CD4-positive, alpha-beta T cell treated with Interleukin-10 for 1 hour (primary cell): ENCODE measurements around the gene SEPSECS.
"Not testable (repeated sequence)": the region's sequence is repeated elsewhere in the genome, so short reads cannot be mapped to it uniquely, and the experiment has no call there.

Experiments used
- DNase-seq: peaks from one replicate; pipeline ENCODE4 v3.0.0-alpha.2; 2020

Gene SEPSECS

DNA sequence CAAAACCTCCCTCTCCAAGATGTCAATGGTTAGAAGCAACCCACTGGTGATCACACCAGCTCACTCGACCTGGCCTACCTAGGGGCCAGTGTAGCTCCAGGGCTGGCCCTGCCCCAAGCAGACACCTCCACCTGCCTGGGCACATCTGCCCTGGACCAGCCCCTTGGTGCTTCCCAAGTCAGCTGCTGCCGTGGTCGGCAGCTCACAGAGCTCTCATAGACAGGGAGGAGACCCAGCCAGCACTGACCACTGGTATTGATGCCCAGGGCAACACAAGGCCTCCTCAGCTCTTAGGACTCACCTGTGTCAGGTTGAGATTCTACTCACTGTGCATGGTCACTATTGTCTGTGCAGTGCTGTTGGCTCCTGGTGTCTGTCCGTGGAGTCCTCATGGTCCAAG is 51.7 kb downstream of the SEPSECS start:
- DNase-seq = no peak

DNA sequence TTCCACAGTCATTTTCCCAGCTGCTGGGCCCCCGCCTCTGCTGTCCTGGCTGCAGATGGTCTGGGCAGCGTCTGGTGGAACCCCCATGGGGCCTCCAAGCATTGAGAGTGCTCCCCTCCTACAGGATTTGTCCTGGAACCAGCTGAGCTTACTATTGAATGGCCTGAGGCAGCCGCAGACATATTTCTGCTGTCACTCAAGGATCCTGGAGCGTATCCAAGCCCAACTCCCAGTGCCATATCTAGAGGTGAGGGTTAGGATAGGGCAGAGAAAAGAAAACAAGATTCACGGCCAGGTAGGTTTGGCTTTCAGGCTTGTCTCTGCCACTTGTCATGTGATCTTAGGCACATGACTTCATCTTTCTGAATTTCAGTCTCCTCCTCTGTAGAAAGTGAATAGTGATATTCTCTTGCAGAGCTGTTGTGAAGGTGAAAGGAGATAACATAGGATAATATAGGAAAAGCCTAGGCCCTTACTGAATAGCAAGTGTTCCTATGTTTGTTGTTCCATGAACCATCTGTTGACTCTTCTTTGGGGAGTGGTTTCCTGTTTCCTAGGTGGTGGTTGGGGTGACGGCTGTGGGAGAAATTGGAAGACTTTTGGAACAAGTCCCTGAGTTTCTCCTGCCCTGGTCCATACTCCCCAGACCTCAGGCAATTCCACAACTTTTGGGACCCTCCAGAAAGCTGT is 52.3 kb downstream of the SEPSECS start:
- no peak for DNase-seq

GRCh38 chr4:25106363-25107151 is 53.7 kb downstream of the SEPSECS start:
- no peak for DNase-seq

DNA sequence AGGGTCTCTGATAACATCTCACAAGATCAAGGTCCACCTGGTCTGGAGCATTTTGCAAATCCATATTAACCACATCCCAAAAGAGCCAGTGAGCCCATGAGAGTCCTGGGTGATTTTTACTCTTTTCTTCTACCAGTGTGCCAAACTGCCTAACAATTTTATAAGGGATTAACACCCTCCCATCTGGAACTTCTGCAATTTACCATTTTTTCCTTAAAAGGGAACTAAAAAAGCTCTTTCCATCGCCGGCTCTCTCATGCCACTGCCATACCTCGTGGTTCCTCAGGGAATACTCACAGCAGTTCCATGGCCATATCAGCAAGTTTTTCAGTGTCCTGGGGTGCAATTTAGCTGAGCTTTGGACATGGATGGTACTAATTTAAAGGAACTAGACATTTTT is 55.7 kb downstream of the SEPSECS start:
- DNase-seq = no peak

GRCh38 chr4:25103418-25103817 is 56.8 kb downstream of the SEPSECS start:
- DNase-seq = no peak

GRCh38 chr4:25101836-25102235 is 58.4 kb downstream of the SEPSECS start:
- no peak for DNase-seq

GRCh38 chr4:25100710-25101109 is 59.5 kb downstream of the SEPSECS start:
- DNase-seq = no peak

GRCh38 chr4:25100021-25100555 is 60.2 kb downstream of the SEPSECS start:
- DNase-seq = no peak

GRCh38 chr4:25098964-25099891 is 61.0 kb downstream of the SEPSECS start:
- DNase-seq = no peak

DNA sequence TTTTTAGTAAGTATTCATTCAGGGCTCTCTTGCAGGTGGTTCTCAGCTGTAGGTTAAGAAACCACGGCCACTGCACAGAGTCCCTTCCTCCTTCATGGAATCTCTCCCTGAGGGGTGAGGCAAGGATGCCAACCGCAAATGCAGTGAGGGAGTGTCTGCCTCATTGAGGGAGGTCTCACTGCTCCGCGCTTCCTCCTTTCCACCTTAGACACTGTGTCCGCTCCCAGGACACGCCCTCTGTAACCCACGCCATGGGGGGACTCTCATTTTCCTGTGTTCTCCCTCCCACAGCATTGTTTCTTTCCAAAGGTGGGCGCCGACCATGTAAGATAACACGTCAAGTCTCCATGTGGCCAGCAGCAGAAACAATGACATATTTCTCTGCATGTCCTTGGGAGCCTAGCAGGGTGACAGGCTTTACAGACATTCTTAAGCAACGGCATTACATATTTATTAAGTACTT is 63.2 kb downstream of the SEPSECS start:
- DNase-seq = no peak

- DNase-seq = no peak
These were observed 63.8 kb downstream of the SEPSECS start for GRCh38 chr4:25096251-25096980.

DNA sequence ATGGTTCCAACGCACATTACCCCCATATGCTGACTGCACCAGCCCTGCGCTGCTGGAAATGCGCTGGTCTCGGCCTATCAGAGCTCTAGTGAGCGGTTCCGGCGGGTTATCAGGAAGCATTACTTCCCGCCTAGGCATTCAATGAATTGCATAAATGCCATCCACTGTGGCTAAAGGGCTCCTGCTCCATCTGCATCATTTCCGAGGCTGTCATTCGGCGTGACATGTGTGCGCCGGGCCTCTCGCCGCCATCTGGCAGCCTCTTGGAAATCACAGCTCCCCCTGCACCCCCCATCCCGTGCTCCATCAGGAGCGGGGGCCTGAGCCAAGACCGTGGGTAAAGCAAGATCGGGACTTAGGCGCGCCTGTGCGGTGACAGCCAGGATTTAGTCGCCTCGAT is 64.4 kb downstream of the SEPSECS start:
- no peak for DNase-seq

- DNase-seq = no peak
These were observed 68.1 kb downstream of the SEPSECS start for GRCh38 chr4:25092139-25092538.

DNA sequence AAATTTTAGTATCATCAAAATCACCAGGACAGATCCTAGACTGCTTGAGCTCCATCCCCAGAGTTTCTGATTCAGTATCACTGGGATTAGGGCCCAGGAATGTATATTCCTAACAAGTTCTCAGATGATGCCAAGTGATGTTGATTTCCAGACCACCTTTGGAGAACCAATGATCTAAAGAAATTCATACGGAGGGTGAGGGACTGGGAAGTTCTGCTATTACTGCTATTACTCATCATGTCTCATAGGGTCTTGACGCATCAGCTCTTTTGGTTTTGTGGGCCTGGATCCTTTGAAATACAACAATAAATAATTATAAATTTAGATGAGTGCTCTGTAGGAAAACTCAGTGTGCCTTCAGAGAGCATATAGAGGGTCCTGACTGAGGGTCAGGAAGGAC is 69.7 kb downstream of the SEPSECS start:
- DNase-seq = no peak

DNA sequence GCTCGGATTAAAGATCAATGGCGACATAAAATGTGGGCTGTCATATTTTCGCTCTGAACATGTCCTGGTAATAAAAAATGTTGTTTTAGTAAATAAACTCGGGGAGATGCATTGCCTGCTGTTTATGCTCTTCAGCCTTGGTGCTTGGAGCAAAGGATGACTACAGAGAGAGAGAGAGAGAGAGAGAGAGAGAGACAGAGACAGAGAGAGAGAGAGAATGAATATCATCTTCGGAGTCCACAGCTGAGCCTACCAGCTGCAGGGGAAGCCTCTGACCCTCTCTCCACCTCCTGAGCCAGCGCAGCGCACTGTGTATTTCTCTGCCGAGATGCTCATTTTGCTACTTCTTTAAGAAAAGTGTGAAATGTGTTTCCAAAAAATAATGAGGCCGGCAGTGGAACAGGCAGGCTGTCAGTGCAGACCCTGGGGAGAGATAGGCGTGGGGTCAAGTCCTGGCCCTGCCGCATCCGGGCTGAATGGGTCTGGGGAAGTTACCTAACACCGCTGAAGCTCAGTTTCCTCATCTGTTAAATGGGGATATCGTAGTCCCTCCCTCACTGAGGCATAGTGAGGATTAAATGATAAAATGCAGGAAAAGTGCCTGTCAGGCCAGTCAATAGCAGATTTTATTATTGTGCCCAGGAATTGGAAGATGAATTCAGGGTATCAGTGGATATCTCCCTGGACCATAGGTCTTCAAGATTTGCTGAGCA is 71.0 kb downstream of the SEPSECS start:
- no peak for DNase-seq

- no peak for DNase-seq
These were observed 71.9 kb downstream of the SEPSECS start for GRCh38 chr4:25088093-25088952.

DNA sequence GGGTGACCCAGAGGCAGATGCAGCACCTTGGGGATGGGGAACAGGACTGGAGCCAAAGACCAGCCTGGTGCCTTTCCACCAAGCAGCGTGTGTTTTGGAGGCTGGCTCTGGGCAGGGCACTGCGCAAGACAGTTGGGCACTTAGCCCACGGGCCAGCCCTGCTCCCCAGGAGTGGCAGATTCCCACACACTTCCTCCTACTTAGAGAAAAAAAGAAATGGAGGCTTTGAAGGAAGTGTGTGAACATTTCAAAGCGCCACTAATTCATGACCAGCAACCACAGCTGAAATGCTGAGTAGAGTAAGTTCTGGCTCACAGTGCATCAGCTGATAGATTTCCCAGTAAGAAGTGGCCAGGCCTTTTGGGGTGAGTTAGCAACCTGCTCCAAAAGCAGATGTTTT is 74.6 kb downstream of the SEPSECS start:
- DNase-seq = no peak

DNA sequence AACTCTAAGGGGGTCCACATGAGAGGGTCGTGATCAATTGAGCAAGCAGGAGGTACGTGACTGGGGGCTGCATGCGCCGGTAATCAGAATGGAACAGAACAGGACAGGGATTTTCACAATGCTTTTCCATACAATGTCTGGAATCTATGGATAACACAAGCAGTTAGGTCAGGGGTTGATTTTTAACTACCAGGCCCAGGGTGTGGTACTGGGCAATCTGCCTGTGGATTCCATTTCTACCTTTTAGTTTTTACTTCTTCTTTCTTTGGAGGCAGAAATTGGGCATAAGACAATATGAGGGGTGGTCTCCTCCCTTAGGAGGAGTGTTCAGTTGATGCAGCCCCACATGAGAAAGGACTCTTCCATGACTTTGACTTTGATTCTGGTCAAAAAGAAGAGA is 76.8 kb downstream of the SEPSECS start:
- DNase-seq = not testable (repeated sequence)

DNA sequence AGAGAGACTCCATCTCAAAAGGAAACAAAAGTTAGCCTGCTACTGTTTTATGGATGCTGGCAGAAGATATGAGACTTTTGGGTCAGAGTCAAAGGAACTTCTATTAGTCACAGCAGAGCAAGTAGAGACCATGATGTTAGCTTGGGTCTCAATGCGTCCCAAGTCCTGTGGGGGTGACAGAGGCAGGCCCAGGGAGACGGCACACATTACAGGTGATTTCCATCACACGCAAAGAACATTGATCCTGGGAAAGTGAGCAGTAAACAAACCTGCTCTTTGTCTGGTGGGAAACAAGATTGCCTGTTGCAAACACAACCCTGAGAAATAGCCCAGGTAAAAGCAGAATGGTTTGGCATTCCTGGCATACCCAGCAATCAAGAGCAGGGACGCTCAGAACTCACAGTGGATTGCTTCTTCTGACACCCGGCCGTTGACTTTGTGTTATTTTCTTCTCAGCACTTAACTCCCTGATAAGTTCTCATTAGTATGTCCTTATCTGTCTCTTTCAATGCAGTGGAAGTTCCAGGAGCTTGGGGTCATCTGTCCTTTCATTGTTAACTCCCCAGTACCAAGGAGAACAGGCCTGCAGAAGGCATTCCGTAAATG is 78.3 kb downstream of the SEPSECS start:
- no peak for DNase-seq

DNA sequence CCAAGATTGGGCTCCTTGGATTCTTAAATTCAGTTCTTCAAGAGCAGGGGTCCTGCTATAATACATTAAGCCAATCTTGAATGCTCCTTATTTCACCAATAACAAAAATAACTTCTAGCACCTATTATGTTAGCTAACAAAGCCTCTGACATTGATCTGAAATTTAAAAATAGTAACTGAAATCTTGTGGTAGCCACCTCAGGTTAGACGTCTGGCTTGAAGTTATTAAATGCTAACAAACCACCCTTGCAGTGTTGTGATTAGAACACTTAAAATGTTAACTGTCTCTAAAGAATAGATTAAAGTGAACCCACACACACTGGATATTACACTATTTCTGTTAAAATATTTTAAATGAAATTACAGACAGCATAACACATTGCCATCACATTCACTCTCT is 79.7 kb downstream of the SEPSECS start:
- DNase-seq = no peak
